GM11168 (cell line): ENCODE data around the gene LRRC15.

ENCODE experiments used
- in situ Hi-C: fragments of 300-500 bp; cut with MboI; formaldehyde crosslinking; loops from one replicate; pipeline ENCODE4 v1.12.0; 2022; ENCODE audit warnings: low sequenced_read_pairs; ENCODE audit not compliant: unreplicated experiment

The LRRC15 gene

DNA sequence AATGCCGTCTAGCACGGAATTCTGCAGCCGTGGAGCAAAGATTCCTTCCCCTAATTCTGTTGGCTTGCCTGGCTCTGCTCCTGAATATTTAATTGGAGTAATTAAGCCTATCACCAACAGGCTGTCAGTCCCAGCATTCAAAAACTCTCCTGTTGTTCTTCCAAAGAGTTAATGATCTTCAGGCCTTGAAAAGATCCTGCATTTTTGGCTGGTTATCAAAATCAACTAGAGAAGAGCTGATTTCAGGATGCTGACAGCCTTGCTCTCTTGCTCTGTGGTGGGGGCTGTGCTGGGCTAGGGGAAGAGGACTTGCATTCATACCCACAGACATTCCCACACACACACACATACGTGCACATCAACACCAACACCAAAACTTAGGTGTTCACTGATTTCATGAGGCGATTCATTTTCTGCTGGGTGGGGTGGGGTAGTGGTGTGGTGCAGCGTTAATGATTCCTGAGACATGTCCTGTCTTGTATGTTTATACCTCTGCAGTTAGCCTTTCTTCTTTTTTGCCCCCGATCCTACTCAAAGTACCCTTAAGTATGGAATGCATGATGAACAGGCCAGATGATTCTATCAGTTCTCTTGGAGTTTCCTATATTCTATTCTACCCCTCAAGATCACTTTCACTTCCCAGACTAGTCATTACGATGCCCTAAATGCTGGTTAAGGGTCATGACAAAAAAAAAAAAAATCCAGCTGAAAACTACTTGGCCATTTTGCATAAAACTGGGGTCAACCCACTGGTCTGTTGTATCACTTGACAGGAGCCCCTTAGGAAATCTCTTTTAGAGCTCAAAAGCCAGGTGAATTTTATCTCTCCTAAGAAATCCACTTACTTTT, 60.7 kb downstream of the LRRC15 start:
- in situ Hi-C loops: no loop called here

DNA sequence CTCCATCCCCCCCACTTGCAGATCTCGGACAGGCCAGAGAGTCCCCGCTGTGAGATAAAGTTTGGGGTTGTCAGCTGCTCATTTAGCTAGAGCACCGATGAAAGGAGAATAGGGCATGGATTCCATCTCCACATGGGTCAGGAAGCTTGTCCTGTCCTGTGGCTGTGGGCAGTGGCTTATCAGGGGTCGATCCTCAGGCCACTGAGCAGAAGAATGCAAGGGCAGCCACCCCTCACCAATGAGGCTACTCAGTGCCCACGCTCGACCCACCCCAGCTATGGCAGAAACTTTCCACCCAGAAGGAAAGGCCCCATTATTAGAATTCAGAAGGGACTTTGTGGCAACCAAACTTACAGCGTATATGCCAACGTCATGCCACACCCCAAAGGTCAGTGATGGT, 61.7 kb downstream of the LRRC15 start:
- in situ Hi-C loops: no loop called here

DNA sequence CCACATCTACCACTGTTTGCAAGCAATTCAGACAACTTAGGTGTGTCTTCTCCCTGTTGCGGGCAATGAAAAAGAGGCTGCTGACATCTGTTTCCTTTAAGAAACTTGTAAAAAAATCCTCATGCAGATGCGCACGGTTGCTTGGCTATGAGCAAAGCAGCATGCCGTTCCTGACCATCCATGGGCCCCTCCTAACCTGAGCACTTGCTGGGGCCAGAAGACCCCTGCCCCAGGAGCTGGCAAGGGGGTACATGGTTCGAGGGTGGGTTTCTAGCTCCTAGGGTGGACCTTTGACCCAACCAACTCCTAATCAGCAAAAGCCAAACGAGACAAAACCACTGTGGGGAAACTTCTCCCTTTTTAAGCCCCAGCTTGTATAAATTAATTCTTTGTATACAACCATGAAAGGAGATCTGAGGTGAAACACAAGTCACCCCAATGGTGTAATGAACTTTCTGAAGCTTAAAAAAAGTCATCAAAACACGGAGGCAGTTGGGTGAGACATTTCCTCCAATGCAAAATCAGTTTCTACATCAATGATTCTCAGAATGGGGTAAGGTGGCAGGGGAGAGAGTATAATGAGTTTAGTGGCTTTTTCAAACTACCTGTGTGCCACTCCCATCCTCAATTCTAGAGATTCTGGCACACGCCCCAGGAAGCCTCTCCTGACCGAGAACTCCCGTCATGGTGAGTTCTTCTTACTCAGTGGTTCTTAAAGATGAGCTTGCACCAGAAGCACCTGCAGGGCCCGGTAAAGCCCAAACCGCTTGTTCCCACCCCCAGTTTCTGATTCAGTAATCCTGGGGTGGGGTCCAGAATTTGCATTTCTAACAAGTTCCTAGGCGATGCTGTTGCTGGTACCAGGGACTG, 62.5 kb downstream of the LRRC15 start:
- in situ Hi-C loops: no loop called here

DNA sequence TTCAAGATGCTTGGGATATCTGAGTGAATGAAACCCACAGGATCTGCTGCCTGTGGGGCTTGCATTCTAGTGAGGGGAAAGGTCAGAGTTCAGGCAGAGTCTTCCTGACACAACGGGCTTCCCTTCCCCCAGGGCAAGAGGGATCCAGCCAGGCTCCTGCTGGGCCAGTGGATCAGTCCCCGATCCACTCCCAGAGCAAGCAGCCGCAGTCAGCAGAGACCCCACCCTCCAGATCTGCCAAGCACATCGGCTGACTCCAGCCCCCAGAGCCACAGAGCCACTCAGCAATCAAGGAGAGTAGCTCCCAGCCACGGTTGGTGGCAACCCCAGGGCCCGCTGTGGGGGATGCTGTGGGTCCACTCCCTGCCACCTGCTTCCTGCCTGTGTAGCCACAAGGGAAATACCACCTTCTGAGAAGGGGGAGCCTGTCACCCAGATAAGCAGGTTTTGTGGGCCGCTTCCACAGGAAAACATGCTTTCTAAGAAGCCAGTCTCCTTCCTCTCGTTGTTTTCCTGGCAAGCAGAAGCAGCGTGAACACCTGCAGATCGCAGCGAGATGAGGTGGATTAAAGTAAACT, 63.3 kb downstream of the LRRC15 start:
- in situ Hi-C loops: no loop called here

DNA sequence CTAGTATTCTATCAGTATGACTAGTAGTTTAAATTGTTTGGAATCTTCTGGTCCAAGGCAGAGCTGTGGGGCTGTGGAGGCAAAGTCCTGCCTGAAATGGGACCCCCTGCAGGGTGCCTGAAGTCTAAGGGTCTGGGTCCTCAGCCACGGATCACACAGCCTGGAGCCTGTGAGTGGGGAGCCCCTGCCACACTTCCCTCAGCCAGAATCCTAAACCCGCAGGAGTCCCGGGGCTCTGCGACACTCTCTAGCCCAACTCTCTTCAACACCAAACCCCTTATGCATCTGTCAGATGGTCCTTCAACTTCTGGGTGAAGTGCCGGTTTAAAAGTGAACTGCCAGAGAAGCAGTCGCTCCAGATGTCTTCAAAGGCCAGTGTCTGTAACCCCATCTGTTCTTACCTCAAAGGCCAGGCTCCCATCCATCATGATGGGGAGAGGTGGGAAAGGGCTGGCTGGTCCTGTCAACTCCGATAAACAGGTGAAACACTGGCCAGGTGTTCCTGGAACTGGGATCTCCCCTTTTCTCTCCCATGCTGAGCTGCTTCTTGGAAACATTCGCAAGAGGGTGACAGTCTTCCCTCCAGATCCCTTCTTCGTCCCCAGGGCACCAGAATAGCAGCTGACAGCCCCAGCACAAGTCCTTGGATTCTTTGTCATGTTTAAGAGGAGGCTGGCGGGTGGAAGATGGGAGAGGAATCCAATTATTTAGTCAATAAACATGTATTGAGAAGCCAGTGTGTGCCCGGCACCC, 64.0 kb downstream of the LRRC15 start:
- in situ Hi-C loops: no loop called here
